Naive thymus-derived CD4-positive, alpha-beta T cell (primary cell): Measurements from ENCODE around the gene ATP9A. TPM values are rescaled to one million over a fixed set of nuclear protein-coding genes. Genes with fewer than 3 reads are reported as not detected.
"Not testable (repeated sequence)": the region's sequence is repeated elsewhere in the genome, so short reads cannot be mapped to it uniquely, and the experiment has no call there.

Experiments
- ATAC-seq: fragments of 150-1000 bp; cut with Tn5 transposase; 2 replicates; pipeline ENCODE4 v1.10.0; 2021; ENCODE audit warnings: mild to moderate bottlenecking, moderate library complexity
- CTCF ChIA-PET: fragments of 350-600 bp; sonication (Branson Sonifier 250); formaldehyde crosslinking; loops from one replicate; lab custom pipeline; 2021; ENCODE audit warnings: antibody characterized with exemption; lab: Charles Lee
- POLR2A ChIA-PET: fragments of 350-600 bp; sonication (Branson Sonifier 250); formaldehyde crosslinking; loops from one replicate; lab custom pipeline; 2021; ENCODE audit warnings: antibody characterized with exemption, inconsistent platforms; lab: Charles Lee
- DNase-seq, 9 donors: peaks; one replicate each; pipeline versions ENCODE4 v3.0.0 to v3.0.0-alpha.2; 2020 to 2022; ENCODE audit warnings: mixed read lengths in 1 of 9
- H3K27ac ChIP-seq: one replicate; pipeline ENCODE4 v1.7.0; 2013; ENCODE audit warnings: mild to moderate bottlenecking, low read depth, low read length, moderate library complexity
- H3K27me3 ChIP-seq, 2 donors: one replicate each; pipeline ENCODE4 v1.7.0; 2013; ENCODE audit warnings: low read length in 2 of 2, mild to moderate bottlenecking in 2 of 2, moderate library complexity in 2 of 2; ENCODE audit not compliant: control insufficient read depth in 2 of 2, insufficient read depth in 2 of 2
- H3K36me3 ChIP-seq, 3 experiments: 1 replicate in 2 of 3; 2 replicates in 1 of 3; pipeline ENCODE4 v1.7.0; 2013; ENCODE audit warnings: low read length in 3 of 3, mild to moderate bottlenecking in 3 of 3, moderate library complexity in 1 of 3; ENCODE audit not compliant: insufficient read depth in 3 of 3, control insufficient read depth in 2 of 3
- H3K4me1 ChIP-seq, 2 donors: one replicate each; pipeline ENCODE4 v1.7.0; 2013; ENCODE audit warnings: low read length in 2 of 2, mild to moderate bottlenecking in 2 of 2, moderate library complexity in 1 of 2; ENCODE audit not compliant: control insufficient read depth in 2 of 2, insufficient read depth in 2 of 2
- H3K4me3 ChIP-seq: 2 replicates; pipeline ENCODE4 v1.7.0; 2013; ENCODE audit warnings: mild to moderate bottlenecking, low read length
- H3K9me3 ChIP-seq, 3 experiments: 1 replicate in 2 of 3; 2 replicates in 1 of 3; pipeline ENCODE4 v1.7.0; 2013; ENCODE audit warnings: low read length in 3 of 3; ENCODE audit not compliant: control insufficient read depth in 2 of 3
- H3K27ac Mint-ChIP-seq, 9 donors: one replicate each; pipeline ENCODE4 v1.8.0; 2020 to 2022; ENCODE audit warnings: mixed read lengths in 9 of 9, mild to moderate bottlenecking in 8 of 9, moderate library complexity in 5 of 9, inconsistent platforms in 2 of 9
- H3K27me3 Mint-ChIP-seq, 5 donors: one replicate each; pipeline ENCODE4 v1.8.0; 2021 to 2022; ENCODE audit warnings: mixed read lengths in 5 of 5, mild to moderate bottlenecking in 1 of 5
- H3K36me3 Mint-ChIP-seq, 5 donors: one replicate each; pipeline ENCODE4 v1.8.0; 2020 to 2022; ENCODE audit warnings: mixed read lengths in 5 of 5, mild to moderate bottlenecking in 3 of 5, inconsistent platforms in 1 of 5
- H3K4me1 Mint-ChIP-seq, 7 donors: one replicate each; pipeline ENCODE4 v1.8.0; 2020 to 2022; ENCODE audit warnings: mixed read lengths in 7 of 7, mild to moderate bottlenecking in 3 of 7, inconsistent platforms in 1 of 7
- H3K4me3 Mint-ChIP-seq, 10 donors: one replicate each; pipeline ENCODE4 v1.8.0; 2020 to 2022; ENCODE audit warnings: mild to moderate bottlenecking in 10 of 10, mixed read lengths in 10 of 10, moderate library complexity in 6 of 10, inconsistent platforms in 2 of 10
- H3K9me3 Mint-ChIP-seq, 11 donors: one replicate each; pipeline ENCODE4 v1.8.0; 2020 to 2022; ENCODE audit warnings: mixed read lengths in 11 of 11, mild to moderate bottlenecking in 4 of 11, inconsistent platforms in 1 of 11, moderate library complexity in 1 of 11
- intact Hi-C, 2 donors: fragments of 100-400 bp; cut with micrococcal nuclease; formaldehyde crosslinking; loops; one replicate each; pipeline ENCODE4 v1.15.1; 2023
- polyA plus RNA-seq, 2 donors: library from polyadenylated mRNA; unstranded; fragments of 300-500 nt; fragmentation: Illumina TruSeq; gene quantifications; one replicate each; pipeline ENCODE4 v1.2.3, GENCODE V29; 2021
- total RNA-seq, 6 experiments: library from RNA in 5 of 6; stranded (reverse) in 5 of 6; gene quantifications; 1 replicate in 5 of 6; 2 replicates in 1 of 6; pipeline ENCODE4 v1.2.3 and lab custom pipeline; 2021 to 2026

The ATP9A gene
- total and polyA plus RNA-seq, 7 experiments from 2014 or later = 0.05 to 2.0 (median 0.83) TPM; not detected in 3

DNA sequence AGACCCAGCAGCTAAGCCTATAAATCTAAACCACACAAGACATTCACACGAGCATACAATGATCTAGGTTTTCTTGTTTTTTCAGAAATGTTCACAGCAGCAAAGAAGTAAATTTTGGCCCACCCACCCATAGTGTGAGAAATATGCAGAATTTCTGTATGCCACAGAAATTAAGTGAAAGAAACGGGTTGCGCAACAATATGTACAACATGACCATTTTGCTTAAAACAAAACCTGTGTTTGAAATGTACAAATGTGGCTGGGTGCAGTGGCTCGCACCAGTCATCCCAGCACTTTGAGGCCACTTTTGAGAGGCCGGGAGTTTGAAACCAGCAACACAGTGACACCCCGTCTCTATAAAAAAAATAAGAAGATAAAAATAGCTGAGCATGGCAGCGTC is 24.8 kb upstream of the ATP9A start:
- no peak overlapping the region for H3K27ac ChIP-seq
- no peaks in the 10 kb centered on the region for H3K9me3 Mint-ChIP-seq
- DNase-seq = no peak
- no peaks in the 10 kb centered on the region for H3K4me1 Mint-ChIP-seq
- no peak overlapping the region for H3K4me3 Mint-ChIP-seq
- ChIA-PET POLR2A (no interaction called here), CTCF (no interaction called here)
- no peaks in the 10 kb centered on the region for H3K36me3 Mint-ChIP-seq
- no peaks in the 10 kb centered on the region for H3K36me3 ChIP-seq
- H3K27me3 Mint-ChIP-seq = peaks cover 13 to 31% (median 15%) of the 10 kb centered on the region in 5 donors
- no peaks in the 10 kb centered on the region for H3K27me3 ChIP-seq
- no peaks in the 10 kb centered on the region for H3K4me1 ChIP-seq
- no peak for ATAC-seq
- H3K4me3 ChIP-seq = no peak overlapping the region
- no peak overlapping the region for H3K27ac Mint-ChIP-seq
- H3K9me3 ChIP-seq = no peaks in the 10 kb centered on the region
- intact Hi-C loops = no loop called here

- H3K27ac Mint-ChIP-seq = no peak overlapping the region
- no peaks in the 10 kb centered on the region for H3K9me3 Mint-ChIP-seq
- no peaks in the 10 kb centered on the region for H3K27me3 ChIP-seq
- no peak for DNase-seq
- ChIA-PET POLR2A (interaction anchor here (0.6 kb wide), 1 partner anchor 275 kb away, joined by 5 read pairs; no protein-coding TSS in a partner anchor), CTCF (interaction anchor here (0.6 kb wide), 1 partner anchor 8 kb away, joined by 3 read pairs; no protein-coding TSS in a partner anchor)
- no peaks in the 10 kb centered on the region for H3K36me3 Mint-ChIP-seq
- no peak overlapping the region for H3K4me3 ChIP-seq
- no peaks in the 10 kb centered on the region for H3K4me1 ChIP-seq
- H3K4me3 Mint-ChIP-seq = no peak overlapping the region
- H3K27ac ChIP-seq = no peak overlapping the region
- H3K9me3 ChIP-seq = no peaks in the 10 kb centered on the region
- no peaks in the 10 kb centered on the region for H3K36me3 ChIP-seq
- intact Hi-C loops = no loop called here
- peaks cover 4 to 31% (median 10%) of the 10 kb centered on the region in 5 donors for H3K27me3 Mint-ChIP-seq
- ATAC-seq = no peak
- H3K4me1 Mint-ChIP-seq = no peaks in the 10 kb centered on the region
Measured at GRCh38 chr20:51791626-51792025, 23.4 kb upstream of the ATP9A start.

DNA sequence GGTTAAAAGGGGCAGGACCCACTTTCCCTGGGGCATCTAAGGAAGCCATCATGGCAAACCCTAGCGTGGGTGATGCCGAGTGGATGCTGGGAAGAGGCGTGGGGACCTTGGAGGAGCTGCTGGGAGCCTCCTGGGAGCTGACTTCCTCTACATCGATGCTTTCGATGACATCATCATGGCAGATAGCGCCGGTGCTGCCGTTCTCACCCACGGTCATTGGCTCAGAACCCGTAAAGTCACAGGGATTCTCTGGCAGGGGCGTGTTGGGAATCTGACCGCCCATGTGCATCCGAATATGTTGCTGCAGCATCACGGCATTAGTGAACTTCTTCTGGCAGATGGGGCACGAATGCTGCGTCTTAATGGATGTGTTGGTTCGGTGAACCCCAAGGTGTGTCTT is 22.1 kb upstream of the ATP9A start:
- POLR2A ChIA-PET = no interaction called here
- DNase-seq (no peak), ATAC-seq (no peak)
- H3K27ac Mint-ChIP-seq = no peak overlapping the region
- no peaks in the 10 kb centered on the region for H3K9me3 Mint-ChIP-seq
- intact Hi-C loops = no loop called here
- Histone ChIP-seq H3K27ac (no peak overlapping the region), H3K36me3 (no peaks in the 10 kb centered on the region), H3K27me3 (no peaks in the 10 kb centered on the region), H3K9me3 (no peaks in the 10 kb centered on the region), H3K4me1 (no peaks in the 10 kb centered on the region), H3K4me3 (no peak overlapping the region)
- CTCF ChIA-PET = no interaction called here
- H3K36me3 Mint-ChIP-seq = no peaks in the 10 kb centered on the region
- no peaks in the 10 kb centered on the region for H3K4me1 Mint-ChIP-seq
- H3K4me3 Mint-ChIP-seq = no peak overlapping the region
- H3K27me3 Mint-ChIP-seq = peaks cover 0 to 26% (median 6%) of the 10 kb centered on the region in 5 donors

DNA sequence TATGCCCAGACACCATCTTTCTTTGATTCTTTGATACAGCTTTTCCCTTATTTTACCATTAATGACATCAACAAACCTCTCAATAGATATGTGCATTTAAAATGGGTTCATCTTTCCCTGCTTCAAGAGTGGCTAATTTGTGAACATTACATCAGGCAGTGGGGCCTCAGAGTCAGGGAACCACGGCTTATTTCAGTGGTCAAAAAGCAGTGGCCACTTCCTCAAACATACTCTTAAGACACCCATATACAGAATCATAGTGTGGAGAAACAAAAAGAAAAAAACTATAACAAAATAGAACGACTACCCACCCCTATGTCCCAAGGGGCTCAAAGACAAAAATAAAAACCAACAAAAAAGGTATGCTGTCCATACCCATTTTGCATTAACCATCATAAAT is 21.2 kb upstream of the ATP9A start:
- Mint-ChIP-seq H3K27me3 (peaks cover 0 to 20% (median 6%) of the 10 kb centered on the region in 5 donors), H3K36me3 (no peaks in the 10 kb centered on the region), H3K4me1 (no peaks in the 10 kb centered on the region), H3K27ac (no peak overlapping the region), H3K9me3 (no peaks in the 10 kb centered on the region), H3K4me3 (no peak overlapping the region)
- intact Hi-C loops = no loop called here
- ATAC-seq (no peak), DNase-seq (no peak)
- Histone ChIP-seq H3K4me3 (no peak overlapping the region), H3K4me1 (no peaks in the 10 kb centered on the region), H3K36me3 (no peaks in the 10 kb centered on the region), H3K9me3 (no peaks in the 10 kb centered on the region), H3K27me3 (no peaks in the 10 kb centered on the region), H3K27ac (no peak overlapping the region)
- ChIA-PET CTCF (no interaction called here), POLR2A (no interaction called here)

GRCh38 chr20:51788822-51789221 is 20.6 kb upstream of the ATP9A start:
- Mint-ChIP-seq H3K36me3 (no peaks in the 10 kb centered on the region), H3K4me1 (no peaks in the 10 kb centered on the region), H3K27me3 (peaks cover 0 to 20% (median 6%) of the 10 kb centered on the region in 5 donors), H3K27ac (no peak overlapping the region), H3K4me3 (no peak overlapping the region), H3K9me3 (no peaks in the 10 kb centered on the region)
- Histone ChIP-seq H3K4me1 (no peaks in the 10 kb centered on the region), H3K27ac (no peak overlapping the region), H3K4me3 (no peak overlapping the region), H3K36me3 (no peaks in the 10 kb centered on the region), H3K27me3 (no peaks in the 10 kb centered on the region), H3K9me3 (no peaks in the 10 kb centered on the region)
- intact Hi-C loops = no loop called here
- CTCF ChIA-PET = no interaction called here
- POLR2A ChIA-PET = no interaction called here
- ATAC-seq (no peak), DNase-seq (no peak)

DNA sequence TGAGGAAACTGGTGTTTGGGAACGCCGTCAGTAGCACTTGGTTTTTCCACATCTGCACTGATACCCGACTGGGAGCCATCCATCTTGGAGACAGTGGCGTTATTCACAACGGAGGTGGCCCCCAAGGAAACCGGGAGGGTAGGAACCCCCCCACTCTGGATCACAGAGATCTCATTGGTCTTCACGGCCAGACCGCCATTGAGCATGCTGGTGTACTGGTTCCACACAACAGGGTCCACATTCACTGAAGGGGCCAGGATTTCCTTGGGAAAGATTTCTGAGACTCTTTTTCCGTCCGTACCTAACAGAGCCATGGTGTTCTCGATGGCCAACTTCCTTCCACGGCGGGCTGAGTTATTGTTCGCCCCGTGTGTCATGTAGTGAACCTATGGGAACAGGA is 16.1 kb upstream of the ATP9A start:
- no peaks in the 10 kb centered on the region for H3K9me3 ChIP-seq
- H3K27ac ChIP-seq = no peak overlapping the region
- no peak overlapping the region for H3K4me3 Mint-ChIP-seq
- no peaks in the 10 kb centered on the region for H3K36me3 Mint-ChIP-seq
- ChIA-PET CTCF (no interaction called here), POLR2A (no interaction called here)
- H3K4me1 Mint-ChIP-seq = no peaks in the 10 kb centered on the region
- ATAC-seq = no peak
- H3K27me3 ChIP-seq = no peaks in the 10 kb centered on the region
- H3K9me3 Mint-ChIP-seq = peaks cover 0 to 6% (median 0%) of the 10 kb centered on the region in 11 donors
- intact Hi-C loops = no loop called here
- no peak for DNase-seq
- H3K27me3 Mint-ChIP-seq = peaks cover 0 to 8% (median 4%) of the 10 kb centered on the region in 5 donors
- no peaks in the 10 kb centered on the region for H3K4me1 ChIP-seq
- H3K4me3 ChIP-seq = no peak overlapping the region
- H3K27ac Mint-ChIP-seq = no peak overlapping the region
- H3K36me3 ChIP-seq = no peaks in the 10 kb centered on the region

GRCh38 chr20:51778229-51778759 is 10.1 kb upstream of the ATP9A start:
- POLR2A ChIA-PET = not testable (repeated sequence)

More at GRCh38 chr20:51778229-51778759, 10.1 kb upstream of the ATP9A start:
- H3K9me3 ChIP-seq, ATAC-seq, CTCF ChIA-PET, intact Hi-C loops, H3K4me3 Mint-ChIP-seq, H3K27ac Mint-ChIP-seq, H3K4me3 ChIP-seq, H3K4me1 ChIP-seq, H3K27me3 ChIP-seq, H3K36me3 Mint-ChIP-seq, DNase-seq, H3K27ac ChIP-seq, H3K36me3 ChIP-seq, H3K27me3 Mint-ChIP-seq, H3K4me1 Mint-ChIP-seq: not testable (repeated sequence)
- peaks cover 0 to 17% (median 3%) of the 10 kb centered on the region in 11 donors for H3K9me3 Mint-ChIP-seq
